IMR-90 (cell line): ENCODE data around the gene PLXNB3. TPM values are rescaled to one million over a fixed set of nuclear protein-coding genes. Genes with fewer than 3 reads are reported as not detected.

Experiments
- ATAC-seq: fragments of 200-7000 bp; cut with Tn5 transposase; 2 replicates; pipeline ENCODE4 v1.9.1; 2020; ENCODE audit warnings: low read depth, mild to moderate bottlenecking, moderate library complexity
- BruUV-seq: library from RNA; stranded (reverse); fragments of 400-500 nt; replicated peaks from 2 replicates; lab custom pipeline; 2021; lab: Mats Ljungman, UMichigan
- CTCF ChIA-PET: fragments of 300-600 bp; formaldehyde crosslinking; extraction: SDS; loops from one replicate; lab custom pipeline; 2021; ENCODE audit warnings: antibody characterized with exemption; lab: Yijun Ruan, JAX
- POLR2A ChIA-PET: fragments of 300-600 bp; sonication (Branson Sonifier 250); formaldehyde crosslinking; loops from one replicate; lab custom pipeline; 2022; ENCODE audit warnings: antibody characterized with exemption; ENCODE audit not compliant: unreplicated experiment; lab: Charles Lee
- DNase-seq: peaks from one replicate; pipeline ENCODE4 v3.0.0; 2013
- H2AFZ ChIP-seq: replicated peaks from 2 replicates; pipeline ENCODE3; 2013; ENCODE audit warnings: low read length, mild to moderate bottlenecking; ENCODE audit not compliant: poor library complexity
- H2AK5ac ChIP-seq: 2 replicates; pipeline ENCODE4 v1.6.1; 2013; ENCODE audit warnings: low read depth, low read length, inconsistent platforms
- H2AK9ac ChIP-seq: replicated peaks from 2 replicates; pipeline ENCODE3; 2013; ENCODE audit warnings: mild to moderate bottlenecking, low read depth, low read length, moderate library complexity; ENCODE audit not compliant: poor library complexity
- H2BK120ac ChIP-seq: 2 replicates; pipeline ENCODE4 v1.6.1; 2013; ENCODE audit warnings: low read depth, low read length, inconsistent platforms
- H2BK15ac ChIP-seq: 3 replicates; pipeline ENCODE4 v1.6.1; 2013; ENCODE audit warnings: low read depth, low read length, inconsistent platforms
- H2BK20ac ChIP-seq: 2 replicates; pipeline ENCODE4 v1.6.1; 2013; ENCODE audit warnings: low read depth, mild to moderate bottlenecking, inconsistent platforms, low read length, moderate library complexity
- H2BK5ac ChIP-seq: 2 replicates; pipeline ENCODE4 v1.6.1; 2013; ENCODE audit warnings: mild to moderate bottlenecking, low read depth, low read length, inconsistent platforms; ENCODE audit not compliant: poor library complexity, severe bottlenecking
- H3K14ac ChIP-seq: replicated peaks from 2 replicates; pipeline ENCODE4 v1.6.1; 2013; ENCODE audit warnings: low read depth, low read length, inconsistent platforms
- H3K18ac ChIP-seq: 2 replicates; pipeline ENCODE4 v1.6.1; 2013; ENCODE audit warnings: low read depth, low read length, control low read depth
- H3K23ac ChIP-seq: 2 replicates; pipeline ENCODE4 v1.6.1; 2013; ENCODE audit warnings: low read depth, low read length, inconsistent platforms
- H3K27ac ChIP-seq: 2 replicates; pipeline ENCODE4 v1.5.1; 2013; ENCODE audit warnings: mild to moderate bottlenecking, control low read depth, low read length; ENCODE audit not compliant: insufficient read depth
- H3K27me3 ChIP-seq: 2 replicates; pipeline ENCODE4 v1.6.1; 2013; ENCODE audit warnings: low read length; ENCODE audit not compliant: control insufficient read depth, insufficient read depth
- H3K36me3 ChIP-seq: 2 replicates; pipeline ENCODE4 v1.6.1; 2013; ENCODE audit warnings: low read length, mixed read lengths; ENCODE audit not compliant: control insufficient read depth, insufficient read depth
- H3K4ac ChIP-seq: 2 replicates; pipeline ENCODE4 v1.6.1; 2013; ENCODE audit warnings: low read depth, low read length, inconsistent platforms
- H3K4me1 ChIP-seq: 2 replicates; pipeline ENCODE4 v1.6.1; 2013; ENCODE audit warnings: low read length, mixed read lengths; ENCODE audit not compliant: control insufficient read depth, insufficient read depth
- H3K4me2 ChIP-seq: 2 replicates; pipeline ENCODE4 v1.6.1; 2013; ENCODE audit warnings: low read depth, mild to moderate bottlenecking, control low read depth, low read length, moderate library complexity
- H3K4me3 ChIP-seq: 2 replicates; pipeline ENCODE4 v1.5.1; 2013; ENCODE audit warnings: low read depth, mild to moderate bottlenecking, control low read depth, low read length, moderate library complexity; ENCODE audit not compliant: insufficient read depth
- H3K56ac ChIP-seq: 2 replicates; pipeline ENCODE4 v1.6.1; 2013; ENCODE audit warnings: low read length, inconsistent platforms; ENCODE audit not compliant: insufficient read depth; ENCODE audit errors: extremely low read depth
- H3K79me1 ChIP-seq, 2 experiments: 2 replicates each; pipeline ENCODE4 v1.6.1; 2013; ENCODE audit warnings: low read length in 2 of 2, inconsistent platforms in 1 of 2, low read depth in 1 of 2
- H3K9ac ChIP-seq: 2 replicates; pipeline ENCODE4 v1.6.1; 2013; ENCODE audit warnings: low read depth, low read length, control low read depth
- H3K9me1 ChIP-seq: 2 replicates; pipeline ENCODE4 v1.6.1; 2013; ENCODE audit warnings: low read length, inconsistent platforms; ENCODE audit not compliant: insufficient read depth
- H3K9me3 ChIP-seq: 2 replicates; pipeline ENCODE4 v1.6.1; 2013; ENCODE audit warnings: low read length; ENCODE audit not compliant: control insufficient read depth, insufficient read depth
- H4K20me1 ChIP-seq: 2 replicates; pipeline ENCODE4 v1.6.1; 2013; ENCODE audit warnings: low read length, inconsistent platforms; ENCODE audit not compliant: insufficient read depth
- H4K5ac ChIP-seq: 2 replicates; pipeline ENCODE4 v1.6.1; 2013; ENCODE audit warnings: mild to moderate bottlenecking, low read depth, low read length, control low read depth
- H4K8ac ChIP-seq, 2 experiments: 2 replicates each; pipeline ENCODE4 v1.6.1; 2013; ENCODE audit warnings: low read depth in 2 of 2, low read length in 2 of 2, control low read depth in 1 of 2, inconsistent platforms in 1 of 2
- H4K91ac ChIP-seq: 2 replicates; pipeline ENCODE4 v1.6.1; 2013; ENCODE audit warnings: low read depth, low read length, inconsistent platforms; ENCODE audit not compliant: insufficient read depth
- BHLHE40 ChIP-seq: fragments of 150-350 bp; IDR thresholded peaks from 2 replicates; pipeline ENCODE4 v1.6.1; 2016; ENCODE audit warnings: mild to moderate bottlenecking, low read depth, low read length
- CEBPB ChIP-seq: IDR thresholded peaks from 2 replicates; pipeline ENCODE4 v1.6.1; 2012; ENCODE audit warnings: low read depth, low read length, improper control_type of control experiment
- CHD1 ChIP-seq: IDR thresholded peaks from 2 replicates; pipeline ENCODE4 v1.6.1; 2012; ENCODE audit warnings: low read depth, low read length, improper control_type of control experiment
- ELK1 ChIP-seq: fragments of 150-350 bp; IDR thresholded peaks from 2 replicates; pipeline ENCODE4 v1.6.1; 2016; ENCODE audit warnings: low read depth, mild to moderate bottlenecking, low read length, moderate library complexity, borderline replicate concordance
- FOS ChIP-seq: fragments of 150-350 bp; IDR thresholded peaks from 2 replicates; pipeline ENCODE4 v1.6.1; 2016; ENCODE audit warnings: low read depth, low read length
- MAFK ChIP-seq: IDR thresholded peaks from 2 replicates; pipeline ENCODE4 v1.6.1; 2012; ENCODE audit warnings: low read depth, low read length, improper control_type of control experiment
- MXI1 ChIP-seq: IDR thresholded peaks from 2 replicates; pipeline ENCODE4 v1.6.1; 2012; ENCODE audit warnings: low read depth, mild to moderate bottlenecking, low read length, moderate library complexity, borderline replicate concordance
- NFE2L2 ChIP-seq: fragments of 150-350 bp; IDR thresholded peaks from 2 replicates; pipeline ENCODE4 v1.6.1; 2016; ENCODE audit warnings: low read depth, mild to moderate bottlenecking, low read length
- POLR2A ChIP-seq: IDR thresholded peaks from 2 replicates; pipeline ENCODE4 v1.6.1; 2012; ENCODE audit warnings: mild to moderate bottlenecking, low read depth, low read length
- RAD21 ChIP-seq: IDR thresholded peaks from 2 replicates; pipeline ENCODE4 v1.6.1; 2012; ENCODE audit warnings: low read length, improper control_type of control experiment
- RCOR1 ChIP-seq: IDR thresholded peaks from 2 replicates; pipeline ENCODE4 v1.6.1; 2012; ENCODE audit warnings: mild to moderate bottlenecking, low read length, improper control_type of control experiment; ENCODE audit not compliant: insufficient replicate concordance
- RFX5 ChIP-seq: IDR thresholded peaks from 2 replicates; pipeline ENCODE4 v1.8.0; 2012; ENCODE audit warnings: low read depth, mild to moderate bottlenecking, low read length, moderate library complexity
- SMC3 ChIP-seq: fragments of 150-350 bp; IDR thresholded peaks from 2 replicates; pipeline ENCODE4 v1.6.1; 2016; ENCODE audit warnings: low read depth, mild to moderate bottlenecking, antibody characterized with exemption, low read length, moderate library complexity
- WGBS, 2 experiments: methylation state at CpG; one replicate each; pipeline versions ENCODE4 v1.1.5 to v1.1.7; 2013; ENCODE audit warnings: missing lambda C conversion rate in 2 of 2; ENCODE audit not compliant: insufficient read length in 1 of 2; ENCODE audit errors: extremely low coverage in 2 of 2; 5-methylcytosine and 5-hydroxymethylcytosine counted together
- dilution Hi-C: fragments of 300-500 bp; cut with HindIII; formaldehyde crosslinking; loops from one replicate; pipeline ENCODE4 v1.14.3; 2018; ENCODE audit warnings: low sequenced_read_pairs; ENCODE audit not compliant: unreplicated experiment
- in situ Hi-C: fragments of 300-500 bp; cut with MboI; formaldehyde crosslinking; loops from 3 replicates; pipeline ENCODE4 v1.14.3; 2019; ENCODE audit warnings: low sequenced_read_pairs, inconsistent platforms, mixed read lengths
- intact Hi-C: fragments of 100-400 bp; cut with micrococcal nuclease; formaldehyde crosslinking; loops from 2 replicates; pipeline ENCODE4 v1.10.0; 2022
- polyA plus RNA-seq, 3 experiments: library from polyadenylated mRNA; depleted of rRNA; stranded (reverse); fragments of >200 nt; gene quantifications; 2 replicates each; pipeline ENCODE4 v1.2.3, GENCODE V29; 2012; ENCODE audit warnings: low replicate concordance in 1 of 3
- total RNA-seq: library from RNA; depleted of rRNA; stranded (reverse); fragments of >200 nt; gene quantifications from 2 replicates; pipeline ENCODE4 v1.2.3, GENCODE V29; 2012
- TF ChIP-seq, protein P1 (sequence below): conservative IDR thresholded peaks from 2 replicates; pipeline ENCODE4 v1.5.1; 2012; ENCODE audit warnings: mild to moderate bottlenecking, low read depth, low read length, improper control_type of control experiment
- TF ChIP-seq, protein P2 (sequence below): fragments of 150-350 bp; IDR thresholded peaks from 2 replicates; pipeline ENCODE4 v1.6.1; 2017; ENCODE audit warnings: mild to moderate bottlenecking, antibody characterized with exemption, low read length, low read depth

Gene PLXNB3
- total and polyA plus RNA-seq, 2 of the 4 experiments (the other 2 are of a cell fraction) = 0.36 to 22.3 TPM

DNA sequence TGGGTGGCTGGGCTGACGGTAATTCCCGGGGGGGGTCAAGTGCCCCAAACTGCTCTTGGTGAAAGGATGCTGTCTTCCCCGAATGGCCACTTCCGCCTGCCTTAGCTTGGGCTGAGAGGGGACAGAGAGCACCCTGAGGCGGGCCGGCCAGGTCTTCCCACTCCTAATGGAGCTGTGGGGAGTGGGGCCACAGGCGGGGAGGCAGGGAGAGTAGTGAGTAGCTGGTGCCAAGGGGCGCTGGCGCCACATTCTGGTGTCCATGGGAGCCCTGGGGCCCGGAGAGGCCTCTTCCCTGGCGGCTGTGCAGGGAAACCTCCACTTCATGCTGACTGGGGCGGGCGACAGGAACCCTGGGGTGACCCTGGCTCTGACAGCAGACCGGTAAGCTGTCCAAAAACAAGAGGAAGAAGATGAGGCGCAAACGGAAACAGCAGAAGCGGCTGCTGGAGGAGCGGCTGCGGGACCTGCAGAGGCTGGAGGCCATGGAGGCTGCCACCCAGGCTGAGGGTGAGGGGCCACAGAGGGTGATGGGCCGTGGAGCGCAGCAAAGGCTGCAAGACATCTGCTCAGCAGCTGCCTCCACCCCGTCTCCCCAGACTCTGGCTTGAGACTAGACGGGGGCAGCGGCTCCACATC is 19.4 kb downstream of the PLXNB3 start:
- dilution Hi-C loops (no loop called here), intact Hi-C loops (no loop called here), in situ Hi-C loops (no loop called here)
- no peaks in the 10 kb centered on the region for H4K20me1 ChIP-seq
- no peak overlapping the region for H3K27ac ChIP-seq
- H3K27me3 ChIP-seq = no peaks in the 10 kb centered on the region
- H3K23ac ChIP-seq = no peak overlapping the region
- TF ChIP-seq FOS (no peak), CEBPB (no peak), CHD1 (no peak), SMC3 (no peak), MXI1 (no peak), POLR2A (no peak), MAFK (no peak), NFE2L2 (no peak), RCOR1 (no peak), RAD21 (no peak), RFX5 (no peak), ELK1 (no peak), BHLHE40 (no peak)
- TF ChIP-seq, protein P1, sequence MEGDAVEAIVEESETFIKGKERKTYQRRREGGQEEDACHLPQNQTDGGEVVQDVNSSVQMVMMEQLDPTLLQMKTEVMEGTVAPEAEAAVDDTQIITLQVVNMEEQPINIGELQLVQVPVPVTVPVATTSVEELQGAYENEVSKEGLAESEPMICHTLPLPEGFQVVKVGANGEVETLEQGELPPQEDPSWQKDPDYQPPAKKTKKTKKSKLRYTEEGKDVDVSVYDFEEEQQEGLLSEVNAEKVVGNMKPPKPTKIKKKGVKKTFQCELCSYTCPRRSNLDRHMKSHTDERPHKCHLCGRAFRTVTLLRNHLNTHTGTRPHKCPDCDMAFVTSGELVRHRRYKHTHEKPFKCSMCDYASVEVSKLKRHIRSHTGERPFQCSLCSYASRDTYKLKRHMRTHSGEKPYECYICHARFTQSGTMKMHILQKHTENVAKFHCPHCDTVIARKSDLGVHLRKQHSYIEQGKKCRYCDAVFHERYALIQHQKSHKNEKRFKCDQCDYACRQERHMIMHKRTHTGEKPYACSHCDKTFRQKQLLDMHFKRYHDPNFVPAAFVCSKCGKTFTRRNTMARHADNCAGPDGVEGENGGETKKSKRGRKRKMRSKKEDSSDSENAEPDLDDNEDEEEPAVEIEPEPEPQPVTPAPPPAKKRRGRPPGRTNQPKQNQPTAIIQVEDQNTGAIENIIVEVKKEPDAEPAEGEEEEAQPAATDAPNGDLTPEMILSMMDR = no peak
- TF ChIP-seq, protein P2, sequence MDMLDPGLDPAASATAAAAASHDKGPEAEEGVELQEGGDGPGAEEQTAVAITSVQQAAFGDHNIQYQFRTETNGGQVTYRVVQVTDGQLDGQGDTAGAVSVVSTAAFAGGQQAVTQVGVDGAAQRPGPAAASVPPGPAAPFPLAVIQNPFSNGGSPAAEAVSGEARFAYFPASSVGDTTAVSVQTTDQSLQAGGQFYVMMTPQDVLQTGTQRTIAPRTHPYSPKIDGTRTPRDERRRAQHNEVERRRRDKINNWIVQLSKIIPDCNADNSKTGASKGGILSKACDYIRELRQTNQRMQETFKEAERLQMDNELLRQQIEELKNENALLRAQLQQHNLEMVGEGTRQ = no peak
- H2BK5ac ChIP-seq = no peak overlapping the region
- H3K4me2 ChIP-seq = no peak overlapping the region
- H4K5ac ChIP-seq = no peak overlapping the region
- H3K79me1 ChIP-seq = no peaks in the 10 kb centered on the region
- no peak overlapping the region for H2AFZ ChIP-seq
- no peak overlapping the region for H4K8ac ChIP-seq
- H2AK5ac ChIP-seq = no peak overlapping the region
- no peak overlapping the region for H2BK15ac ChIP-seq
- no peaks in the 10 kb centered on the region; the same call in 1 of the 2 replicates for H3K9me3 ChIP-seq
- no peak overlapping the region for H4K91ac ChIP-seq
- H3K18ac ChIP-seq = no peak overlapping the region
- peaks cover 14% of the 10 kb centered on the region; the same call in 1 of the 2 replicates for H3K36me3 ChIP-seq
- H3K9ac ChIP-seq = no peak overlapping the region
- H3K56ac ChIP-seq = no peak overlapping the region
- no peaks in the 10 kb centered on the region for H3K9me1 ChIP-seq
- WGBS, 2 experiments = 69% methylated on average over 7 of the region's 24 CpGs; no CpG with 5 or more reads in 1 of the 2 experiments
- POLR2A ChIA-PET = no interaction called here
- H2BK120ac ChIP-seq = no peak overlapping the region
- no peak overlapping the region for H3K4ac ChIP-seq
- BruUV-seq = no TSS peak
- no peak overlapping the region for H3K4me3 ChIP-seq
- H2AK9ac ChIP-seq = no peak overlapping the region
- ATAC-seq = no peak
- H3K4me1 ChIP-seq = no peaks in the 10 kb centered on the region
- no peak overlapping the region for H3K14ac ChIP-seq
- CTCF ChIA-PET = no interaction called here
- DNase-seq = no peak
- H2BK20ac ChIP-seq = no peak overlapping the region
